CD4-positive, alpha-beta T cell treated with Interleukin-15 for 4 hours (primary cell): ENCODE measurements around the gene BAD.
"Not testable (repeated sequence)": the region's sequence is repeated elsewhere in the genome, so short reads cannot be mapped to it uniquely, and the experiment has no call there.

Experiments used
- DNase-seq: peaks from one replicate; pipeline ENCODE4 v3.0.0-alpha.2; 2020; ENCODE audit warnings: low spot score

Gene BAD

GRCh38 chr11:64284048-64284961 lies at the start of gene BAD:
BAD (minus strand) TSS chr11:64284665; CDS start chr11:64284368, 297 bp downstream.
- peak; percentile 93 for DNase-seq

GRCh38 chr11:64333556-64333955 lies 49.1 kb upstream of the BAD start:
- DNase-seq = no peak

GRCh38 chr11:64331569-64332371 lies 47.3 kb upstream of the BAD start:
- peak; percentile 79 for DNase-seq

- no peak for DNase-seq
Observed at GRCh38 chr11:64330888-64331287, 46.4 kb upstream of the BAD start.

GRCh38 chr11:64327993-64328392 lies 43.5 kb upstream of the BAD start:
- no peak for DNase-seq

- DNase-seq = no peak
Observed at GRCh38 chr11:64327375-64327774, 42.9 kb upstream of the BAD start.

- no peak for DNase-seq
Observed at GRCh38 chr11:64324692-64325469, 40.4 kb upstream of the BAD start.

- not testable (repeated sequence) for DNase-seq
Observed at GRCh38 chr11:64323984-64324383, 39.5 kb upstream of the BAD start.

- DNase-seq = no peak
Observed at GRCh38 chr11:64323373-64323772, 38.9 kb upstream of the BAD start.

- DNase-seq = no peak
Observed at GRCh38 chr11:64322925-64323260, 38.4 kb upstream of the BAD start.

GRCh38 chr11:64321533-64321932 lies 37.1 kb upstream of the BAD start:
- DNase-seq = no peak

- DNase-seq = no peak
Observed at GRCh38 chr11:64321026-64321425, 36.6 kb upstream of the BAD start.

- no peak for DNase-seq
Observed at GRCh38 chr11:64320556-64320955, 36.1 kb upstream of the BAD start.

- DNase-seq = no peak
Observed at GRCh38 chr11:64318766-64319761, 34.6 kb upstream of the BAD start.

GRCh38 chr11:64317961-64318765 lies 33.7 kb upstream of the BAD start, which contains the start of gene PRDX5:
PRDX5 (plus strand) TSS chr11:64318121; CDS start chr11:64318216, 95 bp downstream.
- DNase-seq = peak; percentile 97

- DNase-seq = peak; percentile 98
Observed at GRCh38 chr11:64317325-64317960, 33.0 kb upstream of the BAD start, which contains the start of gene TRMT112. TRMT112 (minus strand) TSS chr11:64317559; CDS start chr11:64317526, 33 bp downstream.

- peak; percentile 30 for DNase-seq
Observed at GRCh38 chr11:64316672-64317324, 32.3 kb upstream of the BAD start.

- not testable (repeated sequence) for DNase-seq
Observed at GRCh38 chr11:64315667-64316526, 31.4 kb upstream of the BAD start.
